Vagina (tissue), 2 donors: ENCODE data around the gene DPF1.

ENCODE experiments used
- CTCF ChIP-seq, 3 experiments: fragments of 450-650 bp in 2 of 3; fragments of 200-600 bp in 1 of 3; sonication (generic) in 1 of 3; IDR thresholded peaks; one replicate each; pipeline ENCODE4 v1.5.1; 2017 to 2019; ENCODE audit warnings: antibody characterized with exemption in 3 of 3, mild to moderate bottlenecking in 2 of 3, moderate library complexity in 2 of 3
- POLR2A ChIP-seq, 2 donors: fragments of 450-650 bp; IDR thresholded peaks; one replicate each; pipeline ENCODE4 v1.6.1; 2017; ENCODE audit warnings: antibody characterized with exemption in 2 of 2, mild to moderate bottlenecking in 2 of 2, moderate library complexity in 2 of 2

DNA sequence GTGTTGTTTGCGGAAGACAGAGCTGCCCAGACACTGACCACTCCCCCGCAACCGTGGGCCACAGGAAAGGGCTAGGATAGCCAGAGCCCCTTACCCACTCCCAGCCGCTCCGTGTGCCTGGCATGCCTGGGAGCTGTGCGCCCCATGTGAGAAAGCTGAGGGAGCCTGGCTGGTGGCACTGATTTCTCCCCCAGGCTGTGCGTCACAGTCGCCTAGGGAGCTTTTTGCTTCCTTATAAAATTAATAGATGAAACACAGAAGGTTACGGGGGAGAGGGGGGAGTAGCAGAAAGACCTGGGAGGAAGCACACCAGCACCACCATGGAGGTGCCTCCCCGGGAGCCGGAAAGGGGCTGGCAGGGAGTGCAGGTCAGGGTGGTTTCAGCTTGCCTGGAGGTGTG, 24.7 kb downstream of the DPF1 start:
- TF ChIP-seq CTCF (IDR thresholded peaks at IDR 0.05), result no peak
- TF ChIP-seq POLR2A (IDR thresholded peaks at IDR 0.05), result no peak
